Panc1 (cell line): Measurements from ENCODE around the gene ALDH1A3.

Experiments
- CTCF ChIP-seq: fragments of 450-650 bp; IDR thresholded peaks from 2 replicates; pipeline ENCODE4 v1.5.1; 2017; ENCODE audit warnings: mild to moderate bottlenecking
- POLR2AphosphoS5 ChIP-seq: IDR thresholded peaks from 2 replicates; pipeline ENCODE4 v1.6.1; 2012; ENCODE audit warnings: mild to moderate bottlenecking, low read depth, low read length, moderate library complexity
- REST ChIP-seq, 2 experiments: IDR thresholded peaks; 2 replicates each; pipeline ENCODE4 v1.6.1; 2011 to 2012; ENCODE audit warnings: low read depth in 2 of 2, control low read depth in 1 of 2, low read length in 1 of 2, mild to moderate bottlenecking in 1 of 2, moderate library complexity in 1 of 2; ENCODE audit not compliant: insufficient read depth in 1 of 2
- SIN3A ChIP-seq: IDR thresholded peaks from 2 replicates; pipeline ENCODE4 v1.6.1; 2012; ENCODE audit warnings: low read depth, mild to moderate bottlenecking, low read length, moderate library complexity, borderline replicate concordance; ENCODE audit not compliant: insufficient read depth
- TCF7L2 ChIP-seq: IDR thresholded peaks from 2 replicates; pipeline ENCODE4 v1.6.1; 2011; ENCODE audit warnings: mild to moderate bottlenecking, low read depth, low read length, inconsistent platforms

GRCh38 chr15:100831467-100831866, 48.2 kb upstream of the ALDH1A3 start:
- TF ChIP-seq CTCF (no peak), POLR2AphosphoS5 (no peak), SIN3A (no peak), REST (IDR thresholded peaks at IDR 0.05; ENCODE audit: insufficient read depth in 1 of 2, low read depth in 2 of 2, low read length in 1 of 2) (no peak), TCF7L2 (no peak)
